ENCODE data around the gene TSPAN18. TPM values are rescaled to one million over a fixed set of nuclear protein-coding genes. Genes with fewer than 3 reads are reported as not detected.
A peak's percentile ranks its signal among the peaks of the same experiment; 100 is the strongest.
"Not testable (repeated sequence)": the region's sequence is repeated elsewhere in the genome, so short reads cannot be mapped to it uniquely, and the experiment has no call there.

The TSPAN18 gene
- total RNA-seq, 1 donor from 2014 or later = 23.2 TPM

DNA sequence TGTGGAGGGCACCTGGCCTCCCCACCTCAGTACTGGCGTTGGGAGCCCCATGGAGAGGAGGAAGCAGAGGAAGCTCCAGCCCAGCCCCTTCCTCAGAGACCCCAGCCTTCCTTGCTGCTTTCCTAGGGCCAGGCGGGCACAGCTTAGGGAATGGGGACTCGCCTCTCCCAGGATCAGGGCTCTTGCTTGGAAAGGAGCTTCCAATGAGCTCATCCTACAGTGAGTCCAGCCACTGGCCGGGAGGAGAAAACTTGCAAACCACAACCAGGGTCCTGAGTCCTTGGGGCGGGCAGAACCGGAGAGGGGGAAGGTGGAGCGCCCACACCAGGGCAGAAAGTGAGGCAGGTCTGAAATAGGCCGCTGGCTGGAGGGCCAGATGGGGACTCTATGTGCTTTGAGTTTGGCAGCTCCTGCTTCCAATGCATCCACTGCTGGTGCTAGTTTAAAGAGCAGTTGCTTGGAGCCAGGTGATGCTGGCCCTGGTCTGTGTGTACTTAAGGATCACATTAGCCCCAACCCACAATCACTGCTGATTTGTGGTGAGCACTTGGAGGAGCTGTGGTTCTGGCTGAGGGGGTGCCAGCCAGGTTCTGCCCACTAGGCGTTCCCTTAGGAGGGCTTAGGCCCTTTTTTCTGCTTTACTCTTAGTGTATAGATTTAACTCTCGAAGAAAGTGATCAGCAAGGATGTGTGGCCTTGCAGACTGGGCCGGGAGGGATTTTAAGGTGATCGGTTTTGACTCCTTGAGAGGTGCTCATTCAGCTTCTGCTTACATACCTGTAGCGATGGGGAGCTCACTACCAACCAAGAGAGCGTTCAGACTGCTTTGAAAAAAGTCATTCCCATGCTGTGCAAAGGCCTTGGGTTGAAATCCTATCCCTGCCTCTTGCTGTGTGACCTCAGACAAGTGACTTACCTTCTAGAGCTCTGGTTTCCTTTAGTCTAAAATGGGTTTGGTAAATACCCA, 142.0 kb downstream of the TSPAN18 start:
- no peak for DNase-seq

DNA sequence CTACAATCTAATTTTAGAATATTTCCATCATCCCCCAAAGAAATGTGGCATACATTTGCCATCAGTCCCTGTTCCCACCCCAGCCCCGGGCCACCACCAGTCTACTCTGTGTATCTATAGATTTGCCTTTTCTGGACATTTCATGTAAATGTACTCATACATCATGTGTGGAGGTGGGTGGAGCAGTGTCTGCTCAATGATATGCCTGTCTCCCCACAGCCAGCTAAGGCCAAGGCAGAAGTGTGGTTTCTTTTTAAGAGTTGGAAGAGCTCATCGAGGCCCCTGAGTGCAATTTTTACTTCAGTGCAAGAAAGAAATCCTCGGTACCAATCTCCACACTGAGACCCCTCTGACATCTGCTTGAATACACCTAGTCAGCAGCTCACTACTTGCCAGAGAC, 143.4 kb downstream of the TSPAN18 start:
- no peak for DNase-seq

DNA sequence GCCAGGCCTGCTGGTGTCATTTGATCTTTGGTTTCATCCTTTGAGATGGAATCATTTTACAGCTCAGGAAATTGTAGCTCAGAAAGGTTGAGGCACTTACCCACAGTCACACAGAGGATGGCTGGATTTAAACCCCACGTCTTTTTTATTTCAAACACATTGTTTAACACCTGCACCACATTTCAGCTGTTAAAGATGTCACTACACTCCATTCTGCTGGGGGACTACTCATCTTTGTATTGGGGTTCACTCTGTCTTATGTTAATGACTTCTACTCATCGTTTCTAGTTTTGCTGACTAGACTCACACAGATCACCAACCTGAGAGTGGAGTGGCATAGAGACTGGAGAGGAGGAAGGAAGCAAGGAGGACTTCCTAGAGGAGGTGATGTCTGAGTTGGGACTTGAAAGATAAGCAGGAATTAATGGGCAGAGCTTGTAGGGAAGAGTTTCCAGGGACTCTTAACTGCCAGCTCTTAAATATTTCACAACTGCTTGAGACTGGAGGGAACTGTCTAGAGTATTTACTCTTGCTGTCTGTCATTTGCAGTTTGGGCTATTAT, 143.9 kb downstream of the TSPAN18 start:
- no peak for DNase-seq

DNA sequence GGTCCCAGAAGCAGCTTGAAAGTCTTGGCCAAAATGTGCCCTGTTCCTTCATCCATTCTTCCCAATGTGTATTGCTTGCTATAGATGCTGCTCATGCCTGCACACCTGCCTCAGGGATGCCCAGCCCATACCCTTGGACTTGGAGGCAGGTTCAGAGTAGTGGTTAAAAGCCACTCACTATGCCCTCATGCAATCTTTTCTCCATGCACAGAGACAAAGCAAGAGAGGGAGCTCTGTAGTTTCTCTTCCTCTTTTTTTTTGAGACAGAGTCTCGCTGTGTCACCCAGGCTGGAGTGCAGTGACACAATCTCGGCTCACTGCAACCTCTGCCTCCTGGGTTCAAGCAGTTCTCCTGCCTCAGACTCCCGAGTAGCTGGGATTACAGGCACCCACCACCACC, 144.9 kb downstream of the TSPAN18 start:
- DNase-seq = not testable (repeated sequence)

DNA sequence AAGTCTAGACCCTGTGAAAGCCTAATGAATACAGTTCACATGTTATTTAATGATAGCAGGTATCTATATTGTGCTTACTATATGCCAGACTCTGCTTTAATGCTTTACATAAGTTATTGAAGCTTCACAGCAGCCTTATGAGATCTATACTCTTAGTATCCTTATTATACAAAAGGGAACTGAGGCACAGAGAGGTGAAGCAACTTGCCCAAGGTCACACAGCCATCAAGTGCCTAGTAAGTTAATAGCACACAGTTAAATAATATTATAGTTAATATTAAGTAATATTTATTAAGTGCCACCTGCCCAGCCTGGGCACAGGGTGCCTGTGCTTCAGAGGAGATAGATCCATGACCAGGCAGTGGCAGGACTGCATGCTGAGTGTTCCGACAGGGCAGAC, 145.8 kb downstream of the TSPAN18 start:
- DNase-seq = no peak

DNA sequence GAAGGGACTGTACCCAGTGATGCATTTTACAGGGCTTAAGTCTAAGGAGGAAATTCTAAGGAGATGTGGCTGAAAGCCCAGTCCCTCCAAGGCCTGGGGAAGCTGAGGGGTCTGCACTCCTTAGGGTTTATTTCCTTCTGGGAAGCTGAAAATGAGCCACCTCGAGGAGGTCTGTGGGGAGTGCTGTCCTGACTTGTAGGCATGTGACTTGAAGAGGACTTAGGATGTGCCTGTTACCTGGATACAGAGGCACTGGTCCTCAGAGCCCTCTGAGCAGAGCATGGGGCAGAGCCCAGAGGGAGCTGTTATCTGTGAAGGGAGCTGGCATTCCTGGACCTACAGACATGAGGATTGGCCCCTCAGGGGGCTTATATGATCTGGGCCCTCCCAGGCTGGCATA, 146.8 kb downstream of the TSPAN18 start:
- no peak for DNase-seq

DNA sequence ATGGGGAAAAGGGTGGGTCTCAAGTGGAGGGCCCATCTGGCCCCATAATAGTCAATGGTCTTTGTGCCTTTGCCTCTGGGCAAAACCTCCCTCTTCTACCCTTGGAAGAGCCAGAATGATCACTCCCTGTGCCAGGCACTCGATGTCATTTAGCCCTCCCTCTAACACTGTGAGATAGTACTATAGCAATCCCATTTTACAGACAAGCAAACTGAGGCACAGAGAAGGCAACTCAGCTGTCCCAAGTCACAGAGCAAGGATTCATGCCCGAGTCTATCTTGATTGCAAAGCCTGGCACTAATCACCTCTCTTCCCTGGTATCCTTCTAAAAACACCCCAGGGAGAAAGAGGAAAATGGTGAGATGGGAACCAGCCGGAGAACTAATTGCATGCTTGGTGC, 147.5 kb downstream of the TSPAN18 start:
- no peak for DNase-seq

DNA sequence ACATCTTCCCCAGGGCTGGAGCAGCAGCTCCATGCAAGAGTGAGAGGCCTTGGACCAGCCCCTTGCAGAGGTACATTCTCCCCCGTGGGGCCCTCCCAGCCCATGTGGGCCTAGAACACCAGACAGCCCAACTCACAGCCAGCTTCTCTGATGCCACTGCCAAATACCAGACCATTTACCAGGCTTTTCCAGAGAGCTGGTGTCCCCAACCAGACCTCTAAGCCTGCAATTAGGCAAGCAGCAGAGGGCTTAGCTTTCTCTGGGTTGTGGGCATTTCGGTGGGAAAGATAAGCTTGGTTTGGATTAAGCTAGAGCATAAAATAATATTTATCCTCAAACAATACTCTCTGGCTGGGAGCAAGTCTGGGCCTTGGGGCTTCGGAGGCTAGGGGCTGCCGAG, 148.3 kb downstream of the TSPAN18 start:
- DNase-seq = no peak

DNA sequence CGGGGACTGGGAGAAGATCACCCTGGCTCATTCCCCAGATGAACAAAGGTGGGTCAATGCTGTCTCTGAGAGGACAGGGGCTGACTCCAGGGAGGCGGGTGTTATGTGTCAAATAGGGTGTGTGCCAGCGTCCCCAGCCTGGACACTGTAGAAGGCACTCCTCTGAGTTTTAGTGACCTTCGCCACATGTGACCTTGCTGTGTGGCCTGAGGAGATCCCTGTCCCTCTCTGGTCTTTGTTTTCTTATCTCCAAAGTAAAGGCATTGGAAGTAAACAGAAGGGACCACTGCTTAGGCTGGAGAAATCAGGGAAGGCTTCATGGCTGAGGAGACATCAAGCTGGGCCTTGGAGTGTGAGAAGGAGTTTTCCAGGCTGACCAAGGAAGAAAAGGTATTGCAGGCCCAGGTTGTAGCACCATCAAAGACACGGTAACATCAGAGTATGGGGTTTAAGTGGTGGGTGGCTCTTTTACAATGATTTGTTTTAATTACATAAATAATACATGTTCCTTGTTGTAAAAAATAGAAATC, 149.5 kb downstream of the TSPAN18 start:
- DNase-seq = no peak

DNA sequence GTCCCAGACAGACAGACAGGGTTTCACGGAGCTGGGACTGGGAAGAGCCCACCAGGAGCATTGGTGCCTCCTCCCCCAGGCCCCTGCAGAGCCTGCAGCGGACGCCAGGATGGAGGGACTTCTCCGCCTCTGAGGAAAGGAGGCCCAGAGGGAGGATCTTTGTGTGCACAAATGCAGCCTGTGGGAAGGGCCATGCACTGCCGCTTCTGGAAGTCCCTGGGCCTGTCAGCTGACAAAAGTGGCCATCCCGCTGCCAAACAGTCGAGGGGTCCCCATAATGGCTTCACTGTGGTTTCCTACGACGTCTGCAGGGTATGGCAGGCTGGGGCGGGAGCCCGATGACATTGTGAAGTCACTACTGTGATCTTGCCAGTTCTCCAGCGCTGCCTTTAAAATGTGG, 150.1 kb downstream of the TSPAN18 start:
- peak; percentile 22 for DNase-seq

DNA sequence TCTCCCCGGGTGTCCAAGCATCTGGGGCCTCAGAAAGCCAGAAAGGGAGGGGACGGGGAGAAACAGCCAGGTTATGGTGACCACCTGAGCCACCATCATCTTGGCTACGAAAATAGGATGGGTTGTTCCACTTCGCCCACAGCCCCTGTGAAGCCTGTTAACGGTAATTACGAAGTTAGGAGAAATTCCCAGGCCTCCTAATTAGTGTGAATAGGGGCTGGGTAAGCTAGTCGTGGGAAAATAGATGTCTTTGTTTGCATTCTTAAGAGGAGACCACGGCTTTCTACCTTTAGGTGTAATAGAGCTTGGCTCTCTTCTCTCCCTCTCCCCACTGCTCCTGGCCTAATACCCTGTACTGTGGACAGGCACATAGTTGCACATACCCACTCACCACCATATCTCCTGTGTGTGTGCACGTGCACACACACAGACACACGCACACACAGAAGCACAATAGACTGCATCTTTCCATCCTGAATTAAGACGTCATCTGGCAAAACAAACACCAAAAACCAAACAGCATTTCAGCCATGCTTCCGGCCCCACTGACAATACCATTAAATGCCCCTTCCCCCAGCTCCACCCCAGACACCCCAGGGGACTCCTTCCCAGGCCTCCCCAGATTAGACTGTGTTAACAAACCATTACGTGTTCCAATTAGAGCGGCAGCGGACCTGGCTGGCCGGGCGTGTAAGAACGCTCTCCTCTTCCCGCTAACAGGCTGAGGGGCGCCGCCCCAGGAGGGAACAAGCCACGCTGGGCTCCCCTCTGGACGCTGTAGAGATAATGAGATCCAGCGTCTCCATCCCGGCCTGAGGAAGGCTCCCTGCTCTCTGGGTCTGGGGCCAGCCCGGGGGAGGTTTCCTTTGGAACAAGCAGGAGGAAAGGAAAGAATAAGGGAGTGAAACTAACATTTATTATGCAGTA, 151.1 kb downstream of the TSPAN18 start:
- DNase-seq = peak; percentile 47

DNA sequence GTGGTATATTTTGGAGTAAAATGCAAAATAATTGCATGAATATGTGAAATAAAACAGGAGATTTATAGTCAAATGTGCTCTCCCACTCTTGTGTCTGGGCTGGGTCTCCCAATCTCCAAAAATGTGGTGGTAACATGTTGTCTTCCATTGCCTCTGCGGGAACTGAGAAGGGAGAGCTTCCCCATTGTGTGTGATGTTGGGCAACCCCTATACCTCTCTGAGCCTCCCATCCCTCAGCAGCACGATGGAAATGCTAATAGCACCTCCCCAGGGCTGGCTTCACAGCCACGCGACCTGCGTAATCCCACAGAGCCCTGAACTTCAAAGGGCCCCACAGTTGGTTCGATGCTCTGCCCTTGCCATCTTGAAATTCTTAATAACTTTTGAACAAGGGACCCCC, 151.9 kb downstream of the TSPAN18 start:
- DNase-seq = no peak

DNA sequence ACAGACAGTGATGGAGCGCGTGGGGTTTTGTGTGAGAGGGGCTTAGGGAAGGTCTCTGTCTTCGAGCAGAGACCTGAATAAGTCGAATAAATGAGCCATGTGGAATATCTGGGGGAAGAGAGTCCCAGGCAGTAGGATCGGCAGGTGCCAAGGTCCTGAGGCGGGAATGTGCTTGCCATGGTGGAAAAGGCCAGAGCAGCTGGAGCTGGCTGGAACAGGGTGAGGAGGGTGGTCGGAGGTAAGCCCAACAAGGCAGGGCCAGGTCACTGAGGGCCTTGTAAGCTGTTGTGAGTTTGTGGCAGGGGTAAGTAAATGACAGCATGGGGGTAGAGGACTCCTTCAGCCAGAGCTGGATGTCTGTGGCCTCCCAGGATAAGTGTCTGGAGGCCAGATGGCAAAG, 152.7 kb downstream of the TSPAN18 start:
- no peak for DNase-seq

DNA sequence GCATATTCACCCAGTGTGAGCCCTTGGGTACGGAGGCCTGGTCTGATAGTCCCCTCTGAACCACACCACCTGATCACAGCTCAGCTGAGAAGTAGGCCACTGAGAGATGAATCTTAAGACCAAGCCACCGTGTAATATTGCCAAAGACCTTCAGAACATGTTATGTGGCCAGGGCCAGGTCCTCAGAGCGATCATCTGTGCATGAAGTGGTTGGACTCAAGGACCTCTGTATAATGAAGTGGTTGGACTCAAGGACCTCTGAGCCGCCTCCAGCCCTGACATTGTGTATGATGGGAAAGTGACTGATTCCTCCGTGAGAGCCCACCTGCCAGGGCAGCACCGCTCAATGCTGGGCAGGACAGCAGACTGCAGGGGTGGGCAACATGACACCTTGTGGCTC, 153.7 kb downstream of the TSPAN18 start:
- DNase-seq = no peak

DNA sequence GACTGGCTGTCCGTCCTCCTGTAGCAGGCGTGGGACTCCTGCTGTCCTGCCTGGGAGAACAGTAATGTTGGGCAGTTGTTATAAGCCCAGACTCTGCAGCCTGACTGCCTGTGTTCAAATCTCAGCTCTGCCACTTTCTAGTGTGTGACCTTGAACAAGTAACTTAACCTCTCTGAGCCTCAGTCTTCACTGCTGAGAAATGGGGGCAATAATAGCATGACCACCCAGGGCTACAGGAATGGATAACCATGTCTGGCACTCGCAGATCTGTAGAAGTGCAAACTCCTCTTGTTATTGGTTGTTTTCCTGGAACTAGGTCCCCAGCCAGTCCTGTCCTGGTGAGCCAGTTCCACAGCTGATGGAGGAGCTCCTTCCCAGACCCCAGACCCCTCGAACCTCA, 154.2 kb downstream of the TSPAN18 start:
- DNase-seq = no peak

DNA sequence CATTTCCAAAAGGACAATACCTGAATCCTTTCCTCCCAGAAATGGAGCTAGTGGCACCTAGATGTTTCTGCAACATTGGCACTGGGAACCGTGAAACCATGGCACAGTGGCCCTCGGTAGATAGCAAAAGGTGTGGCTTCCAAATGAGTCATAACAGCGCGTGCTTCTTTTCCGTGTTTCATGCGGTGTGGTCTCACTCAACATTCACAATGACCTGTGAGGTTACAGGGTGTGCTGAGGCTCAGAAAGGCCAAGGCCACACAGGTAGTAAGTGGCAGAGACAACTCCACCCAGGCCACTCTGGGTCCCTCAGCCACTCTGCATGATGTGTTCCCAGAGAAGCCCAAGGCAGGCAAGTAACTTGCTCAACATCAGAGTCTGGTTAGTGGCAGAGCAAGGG, 156.5 kb downstream of the TSPAN18 start:
- DNase-seq = no peak

DNA sequence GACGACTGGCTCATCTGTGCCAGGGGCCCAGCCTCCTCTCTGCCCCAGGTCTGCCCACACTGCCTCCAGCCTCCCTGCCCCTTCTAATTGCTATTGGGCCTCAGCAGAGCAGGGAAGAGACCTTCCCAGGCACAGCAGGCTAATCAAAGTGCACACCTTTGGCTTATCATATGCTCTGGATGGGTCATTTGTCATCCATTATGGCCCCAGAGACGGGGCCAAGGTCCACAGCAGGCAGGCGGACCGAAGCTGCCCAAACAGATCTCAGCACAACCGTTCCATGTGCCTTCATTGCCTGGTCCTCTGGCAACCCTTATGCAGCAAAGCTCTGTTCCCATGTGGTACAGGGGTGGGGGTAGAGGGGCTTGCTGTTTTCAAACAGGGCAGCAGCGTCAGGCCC, 157.3 kb downstream of the TSPAN18 start:
- DNase-seq = no peak

DNA sequence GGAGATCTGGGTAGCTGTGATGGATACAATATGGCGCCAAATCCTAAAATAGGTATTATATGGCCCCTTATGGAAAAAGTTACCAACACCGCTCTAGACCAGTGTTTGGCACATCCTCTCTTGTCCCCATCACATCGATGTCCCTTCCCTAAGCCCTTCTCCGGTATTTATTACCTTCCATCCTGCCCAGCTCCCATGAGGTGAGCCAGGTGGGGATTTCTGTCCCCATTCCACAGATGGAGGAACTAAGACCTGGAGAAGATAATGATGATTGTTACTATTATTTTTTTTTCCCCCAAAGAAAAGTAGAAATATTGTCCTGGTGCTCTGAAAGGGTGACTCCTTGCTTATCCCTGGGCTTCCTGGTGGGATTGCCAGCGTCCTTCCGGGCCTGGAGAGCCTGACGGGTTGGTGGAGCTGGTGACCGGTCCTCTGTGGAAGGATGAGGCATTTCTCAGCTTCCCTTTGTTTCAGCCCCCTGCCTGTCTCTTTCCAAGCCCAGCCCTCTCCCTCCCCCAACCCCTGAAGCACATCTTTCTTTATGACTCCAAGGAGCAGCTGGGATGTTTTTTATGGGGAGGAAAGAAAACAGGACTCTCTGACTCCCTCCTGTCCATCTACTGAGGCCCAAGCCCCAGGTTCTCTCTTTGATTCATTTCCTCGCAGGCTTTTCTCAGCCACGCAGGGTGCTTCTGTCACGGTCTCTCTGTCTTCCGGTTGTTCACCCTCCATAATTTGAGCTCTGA, 158.5 kb downstream of the TSPAN18 start:
- peak; percentile 39 for DNase-seq

DNA sequence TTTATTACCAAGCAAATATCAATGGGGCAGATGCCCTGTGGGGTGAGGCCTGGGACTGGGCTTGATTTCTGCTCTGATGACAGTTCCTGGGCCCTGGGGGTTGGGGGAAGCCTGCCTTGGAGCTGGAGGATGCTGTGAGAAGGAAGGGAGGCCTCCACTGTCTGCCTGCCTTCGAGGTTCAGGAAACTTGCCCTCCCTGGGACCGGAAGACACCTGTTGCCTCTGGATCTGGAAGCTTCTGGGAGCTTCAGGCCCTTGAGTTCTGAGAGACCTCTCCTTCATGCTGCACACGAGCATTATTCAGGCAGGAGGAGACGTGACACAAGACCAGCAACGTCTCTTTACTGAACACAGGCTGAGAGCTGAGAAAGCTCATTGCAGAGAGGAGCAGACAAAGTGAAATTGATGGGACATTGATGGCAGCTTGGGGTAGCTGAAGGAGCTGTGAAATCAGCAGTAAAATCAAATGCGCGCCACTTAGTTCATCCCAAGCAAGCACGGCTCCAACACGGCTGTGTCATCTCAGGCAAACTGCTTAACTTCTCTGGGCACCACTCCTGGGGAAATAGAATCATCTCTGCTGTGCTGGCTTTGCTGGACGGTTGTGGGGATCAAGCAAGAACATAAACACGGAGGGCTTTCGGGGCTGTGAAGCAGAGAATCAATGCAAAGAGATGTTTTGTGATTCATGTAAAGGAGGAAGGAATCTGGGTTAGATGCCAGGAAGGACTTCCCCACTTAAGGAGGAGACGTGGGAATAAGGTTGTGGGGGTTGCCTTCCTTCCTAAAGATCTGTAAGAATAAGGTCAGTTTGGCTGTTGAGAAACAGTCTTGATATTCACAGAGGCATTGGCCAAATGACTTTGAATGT, 159.4 kb downstream of the TSPAN18 start:
- no peak for DNase-seq

DNA sequence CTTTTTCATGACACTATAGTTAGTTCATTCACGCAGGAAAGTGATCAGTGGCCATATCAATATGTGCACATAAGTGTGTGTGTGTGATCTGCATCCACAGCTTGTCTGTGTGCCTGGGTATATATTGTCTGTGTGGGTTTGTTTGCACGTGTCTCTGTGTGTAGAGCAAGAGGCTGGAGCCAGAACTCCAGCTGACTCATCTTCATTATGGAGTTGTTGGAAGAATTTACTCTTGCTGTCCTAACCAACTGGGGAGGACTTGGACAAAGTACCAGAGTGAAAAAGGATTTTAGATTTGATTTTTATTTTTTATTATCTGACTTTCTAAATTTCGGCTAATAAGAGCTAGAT, 160.0 kb downstream of the TSPAN18 start:
- DNase-seq = peak; percentile 41

DNA sequence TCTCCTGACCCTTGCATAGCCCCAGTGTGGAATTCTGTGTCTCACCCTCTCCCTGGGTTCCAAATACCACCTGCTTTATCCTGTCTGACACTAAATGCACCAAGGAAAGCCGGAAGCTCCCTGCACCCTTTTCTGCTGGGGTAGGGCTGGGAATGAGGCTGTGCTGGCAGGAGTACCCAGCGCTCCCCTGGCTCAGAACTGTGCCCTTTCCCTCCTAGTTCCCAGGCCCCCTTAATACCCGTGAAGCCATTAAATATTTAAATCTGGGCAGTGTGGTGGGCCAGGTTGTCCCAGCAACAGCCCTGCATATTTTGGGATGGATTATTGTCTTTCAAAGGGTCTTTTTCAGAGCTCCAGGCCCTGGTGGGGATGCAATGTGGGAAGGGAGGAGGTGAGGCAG, 160.9 kb downstream of the TSPAN18 start:
- DNase-seq = no peak
